ENCODE results near the gene WSB1. TPM values are rescaled to one million over a fixed set of nuclear protein-coding genes. Genes with fewer than 3 reads are reported as not detected.

WSB1 gene
- total and polyA plus RNA-seq, 9 of the 15 experiments (the other 6 are each of a cell fraction or from before 2014, with no cell fraction given) = 22.8 to 229 (median 81.1) TPM

GRCh38 chr17:27332485-27333409, 38.8 kb downstream of the WSB1 start (continued):
- TF ChIP-seq, protein P1, sequence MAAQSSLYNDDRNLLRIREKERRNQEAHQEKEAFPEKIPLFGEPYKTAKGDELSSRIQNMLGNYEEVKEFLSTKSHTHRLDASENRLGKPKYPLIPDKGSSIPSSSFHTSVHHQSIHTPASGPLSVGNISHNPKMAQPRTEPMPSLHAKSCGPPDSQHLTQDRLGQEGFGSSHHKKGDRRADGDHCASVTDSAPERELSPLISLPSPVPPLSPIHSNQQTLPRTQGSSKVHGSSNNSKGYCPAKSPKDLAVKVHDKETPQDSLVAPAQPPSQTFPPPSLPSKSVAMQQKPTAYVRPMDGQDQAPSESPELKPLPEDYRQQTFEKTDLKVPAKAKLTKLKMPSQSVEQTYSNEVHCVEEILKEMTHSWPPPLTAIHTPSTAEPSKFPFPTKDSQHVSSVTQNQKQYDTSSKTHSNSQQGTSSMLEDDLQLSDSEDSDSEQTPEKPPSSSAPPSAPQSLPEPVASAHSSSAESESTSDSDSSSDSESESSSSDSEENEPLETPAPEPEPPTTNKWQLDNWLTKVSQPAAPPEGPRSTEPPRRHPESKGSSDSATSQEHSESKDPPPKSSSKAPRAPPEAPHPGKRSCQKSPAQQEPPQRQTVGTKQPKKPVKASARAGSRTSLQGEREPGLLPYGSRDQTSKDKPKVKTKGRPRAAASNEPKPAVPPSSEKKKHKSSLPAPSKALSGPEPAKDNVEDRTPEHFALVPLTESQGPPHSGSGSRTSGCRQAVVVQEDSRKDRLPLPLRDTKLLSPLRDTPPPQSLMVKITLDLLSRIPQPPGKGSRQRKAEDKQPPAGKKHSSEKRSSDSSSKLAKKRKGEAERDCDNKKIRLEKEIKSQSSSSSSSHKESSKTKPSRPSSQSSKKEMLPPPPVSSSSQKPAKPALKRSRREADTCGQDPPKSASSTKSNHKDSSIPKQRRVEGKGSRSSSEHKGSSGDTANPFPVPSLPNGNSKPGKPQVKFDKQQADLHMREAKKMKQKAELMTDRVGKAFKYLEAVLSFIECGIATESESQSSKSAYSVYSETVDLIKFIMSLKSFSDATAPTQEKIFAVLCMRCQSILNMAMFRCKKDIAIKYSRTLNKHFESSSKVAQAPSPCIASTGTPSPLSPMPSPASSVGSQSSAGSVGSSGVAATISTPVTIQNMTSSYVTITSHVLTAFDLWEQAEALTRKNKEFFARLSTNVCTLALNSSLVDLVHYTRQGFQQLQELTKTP (IDR thresholded peaks at IDR 0.05; ENCODE audit: low read depth in 1 of 2, partially characterized antibody in 2 of 2) = peak in 1 of 2 experiments; percentile 42
- TF ChIP-seq, protein P2, sequence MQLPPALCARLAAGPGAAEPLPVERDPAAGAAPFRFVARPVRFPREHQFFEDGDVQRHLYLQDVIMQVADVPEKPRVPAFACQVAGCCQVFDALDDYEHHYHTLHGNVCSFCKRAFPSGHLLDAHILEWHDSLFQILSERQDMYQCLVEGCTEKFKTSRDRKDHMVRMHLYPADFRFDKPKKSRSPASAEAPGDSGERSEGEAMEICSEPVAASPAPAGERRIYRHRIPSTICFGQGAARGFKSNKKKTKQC (CRISPR knock-in tag; IDR thresholded peaks at IDR 0.05) = no peak; the same call in 1 of the 2 replicates
- TF ChIP-seq MYC (IDR thresholded peaks at IDR 0.05; ENCODE audit: low read depth, low read length) = peak; percentile 91
- no peak for TF ChIP-seq MYC (CRISPR knock-in tag; IDR thresholded peaks at IDR 0.05; ENCODE audit: borderline replicate concordance, low read depth)
- peak; percentile 56; the same call in 1 of the 2 replicates for TF ChIP-seq CREB1 (IDR thresholded peaks at IDR 0.05)
- TF ChIP-seq CREB1 (CRISPR knock-in tag; IDR thresholded peaks at IDR 0.05) = no peak
- TF ChIP-seq TGIF2 (CRISPR knock-in tag; IDR thresholded peaks at IDR 0.05) = no peak
- no peak for TF ChIP-seq SRSF3 (IDR thresholded peaks at IDR 0.05; ENCODE audit: insufficient read depth, low read length)
- TF ChIP-seq ZBTB12 (CRISPR knock-in tag; IDR thresholded peaks at IDR 0.05) = 0 out of 2 replicates have a peak, but pooled peaks have one; percentile 27
- TF ChIP-seq EHMT2 (IDR thresholded peaks at IDR 0.05) = no peak
- peak in 1 of 2 experiments; percentile 77; a peak in 2 of 4 replicates for TF ChIP-seq HDAC1 (IDR thresholded peaks at IDR 0.05)
- no peak for TF ChIP-seq TSC22D4 (tag; IDR thresholded peaks at IDR 0.05)
- TF ChIP-seq BACH1 (tag; IDR thresholded peaks at IDR 0.05) = 0 out of 2 replicates have a peak, but pooled peaks have one; percentile 26
- TF ChIP-seq ZNF717 (CRISPR knock-in tag; IDR thresholded peaks at IDR 0.05) = no peak
- TF ChIP-seq, protein P3, sequence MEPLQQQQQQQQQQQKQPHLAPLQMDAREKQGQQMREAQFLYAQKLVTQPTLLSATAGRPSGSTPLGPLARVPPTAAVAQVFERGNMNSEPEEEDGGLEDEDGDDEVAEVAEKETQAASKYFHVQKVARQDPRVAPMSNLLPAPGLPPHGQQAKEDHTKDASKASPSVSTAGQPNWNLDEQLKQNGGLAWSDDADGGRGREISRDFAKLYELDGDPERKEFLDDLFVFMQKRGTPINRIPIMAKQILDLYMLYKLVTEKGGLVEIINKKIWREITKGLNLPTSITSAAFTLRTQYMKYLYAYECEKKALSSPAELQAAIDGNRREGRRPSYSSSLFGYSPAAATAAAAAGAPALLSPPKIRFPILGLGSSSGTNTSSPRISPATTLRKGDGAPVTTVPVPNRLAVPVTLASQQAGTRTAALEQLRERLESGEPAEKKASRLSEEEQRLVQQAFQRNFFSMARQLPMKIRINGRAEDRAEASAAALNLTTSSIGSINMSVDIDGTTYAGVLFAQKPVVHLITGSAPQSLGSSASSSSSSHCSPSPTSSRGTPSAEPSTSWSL (CRISPR knock-in tag; IDR thresholded peaks at IDR 0.05; ENCODE audit: borderline replicate concordance) = no peak
- no peak for TF ChIP-seq KDM4B (IDR thresholded peaks at IDR 0.05; ENCODE audit: borderline replicate concordance in 2 of 2, low read depth in 1 of 2)
- TF ChIP-seq ELF4 (CRISPR knock-in tag; IDR thresholded peaks at IDR 0.05) = no peak
